Aorta (tissue), 5 donors: ENCODE data around the gene C2orf49. TPM values are rescaled to one million over a fixed set of nuclear protein-coding genes. Genes with fewer than 3 reads are reported as not detected.

Experiments
- ATAC-seq: fragments of 200-7000 bp; cut with Tn5 transposase; one replicate; pipeline ENCODE4 v1.9.1; 2022; ENCODE audit warnings: moderate library complexity; ENCODE audit not compliant: low FRiP score
- DNase-seq, 2 donors: peaks; one replicate each; pipeline ENCODE4 v3.0.0-alpha.2; 2020
- H3K27ac ChIP-seq, 2 donors: one replicate each; pipeline ENCODE4 v1.5.1; 2013; ENCODE audit warnings: low read length in 2 of 2, mild to moderate bottlenecking in 2 of 2, moderate library complexity in 2 of 2, control low read depth in 1 of 2, inconsistent platforms in 1 of 2, low read depth in 1 of 2
- H3K27me3 ChIP-seq, 2 donors: one replicate each; pipeline ENCODE4 v1.6.1; 2013; ENCODE audit warnings: control low read depth in 1 of 2, low read length in 1 of 2, mild to moderate bottlenecking in 1 of 2, moderate library complexity in 1 of 2; ENCODE audit not compliant: insufficient read depth in 2 of 2, control insufficient read depth in 1 of 2
- H3K36me3 ChIP-seq, 2 donors: one replicate each; pipeline ENCODE4 v1.6.1; 2013; ENCODE audit warnings: control low read depth in 1 of 2, low read length in 1 of 2, mild to moderate bottlenecking in 1 of 2; ENCODE audit not compliant: insufficient read depth in 2 of 2, control insufficient read depth in 1 of 2
- H3K4me1 ChIP-seq, 2 donors: one replicate each; pipeline ENCODE4 v1.6.1; 2013; ENCODE audit warnings: low read length in 2 of 2, control low read depth in 1 of 2, mild to moderate bottlenecking in 1 of 2, moderate library complexity in 1 of 2; ENCODE audit not compliant: insufficient read depth in 2 of 2, control insufficient read depth in 1 of 2
- H3K4me3 ChIP-seq, 2 donors: one replicate each; pipeline ENCODE4 v1.5.1; 2013; ENCODE audit warnings: low read length in 2 of 2, control low read depth in 1 of 2, mild to moderate bottlenecking in 1 of 2
- H3K9me3 ChIP-seq: one replicate; pipeline ENCODE4 v1.6.1; 2013; ENCODE audit warnings: mild to moderate bottlenecking, low read length; ENCODE audit not compliant: control insufficient read depth
- WGBS, 2 donors: extraction: QIAGEN DNeasy Blood & Tissue Kit; methylation state at CpG; one replicate each; pipeline ENCODE4 v1.1.7; 2013; 5-methylcytosine and 5-hydroxymethylcytosine counted together
- intact Hi-C, 2 donors: fragments of 100-400 bp; cut with DNase I; formaldehyde crosslinking; loops; one replicate each; pipeline versions ENCODE4 v1.14.2 to v1.15.0; 2022
- polyA plus RNA-seq, 2 donors: library from polyadenylated mRNA; stranded (reverse); fragments of 200-250 nt; gene quantifications; one replicate each; pipeline ENCODE4 v1.2.3, GENCODE V29; 2013
- total RNA-seq, 2 donors: library from RNA; stranded (reverse); fragmentation: NEBNext Ultra II Directional; extraction: Animal tissue kit (Norgen Biotek cat#: 25700); gene quantifications; one replicate each; pipeline ENCODE4 v1.2.1, GENCODE V29; 2021
- donor health status: healthy with polysubstance abuse.
- donor health status: Bipolar disorder and iron deficiency.
- donor health status: DM: no; HTN: no; CAD: no.
- donor health status: DM: no; HTN: no; CAD: no.
- donor health status: DM: yes; HTN: yes; CAD: no.

Gene C2orf49
- total and polyA plus RNA-seq, 4 donors = 10.9 to 20.8 (median 12.8) TPM

GRCh38 chr2:105364436-105365139, 27.2 kb downstream of the C2orf49 start:
- no peak overlapping the region for H3K27ac ChIP-seq
- intact Hi-C loops = no loop called here
- DNase-seq = no peak
- H3K4me3 ChIP-seq = no peak overlapping the region
- 81 to 88% methylated on average over 5 of the region's 5 CpGs for WGBS, 2 donors
- H3K27me3 ChIP-seq = no peaks in the 10 kb centered on the region
- H3K4me1 ChIP-seq = no peaks in the 10 kb centered on the region
- H3K36me3 ChIP-seq = peaks cover 4 to 10% of the 10 kb centered on the region in 2 donors
- no peak for ATAC-seq
- H3K9me3 ChIP-seq = no peaks in the 10 kb centered on the region

GRCh38 chr2:105365206-105365605, 27.9 kb downstream of the C2orf49 start:
- DNase-seq (no peak), ATAC-seq (no peak)
- intact Hi-C loops = no loop called here
- H3K36me3 ChIP-seq = peaks cover 4 to 10% of the 10 kb centered on the region in 2 donors
- no peaks in the 10 kb centered on the region for H3K27me3 ChIP-seq
- H3K4me1 ChIP-seq = no peaks in the 10 kb centered on the region
- WGBS, 2 donors = 79 to 83% methylated on average over 3 of the region's 3 CpGs
- no peak overlapping the region for H3K4me3 ChIP-seq
- H3K27ac ChIP-seq = no peak overlapping the region
- no peaks in the 10 kb centered on the region for H3K9me3 ChIP-seq

GRCh38 chr2:105368759-105369408, 31.5 kb downstream of the C2orf49 start:
- no peak for ATAC-seq
- 84 to 86% methylated on average over 8 of the region's 8 CpGs for WGBS, 2 donors
- H3K9me3 ChIP-seq = no peaks in the 10 kb centered on the region
- peaks cover 0 to 8% of the 10 kb centered on the region in 2 donors for H3K36me3 ChIP-seq
- DNase-seq = no peak
- intact Hi-C loops = no loop called here
- H3K4me1 ChIP-seq = no peaks in the 10 kb centered on the region
- no peak overlapping the region for H3K4me3 ChIP-seq
- no peaks in the 10 kb centered on the region for H3K27me3 ChIP-seq
- H3K27ac ChIP-seq = no peak overlapping the region

- Histone ChIP-seq H3K4me3 (no peak overlapping the region), H3K36me3 (peaks cover 0 to 5% of the 10 kb centered on the region in 2 donors), H3K27ac (no peak overlapping the region), H3K9me3 (no peaks in the 10 kb centered on the region), H3K27me3 (no peaks in the 10 kb centered on the region), H3K4me1 (no peaks in the 10 kb centered on the region)
- ATAC-seq (peak; percentile 91), DNase-seq (peak; percentile 90 to 94)
- intact Hi-C loops = loop anchor here (1.0 to 2.0 kb wide), 2 partner anchors 151 kb away; no protein-coding TSS in a partner anchor
- WGBS, 2 donors = 48 to 49% methylated on average over 30 of the region's 30 CpGs
Observed at GRCh38 chr2:105369777-105370690, 32.7 kb downstream of the C2orf49 start.

GRCh38 chr2:105371156-105371555, 33.8 kb downstream of the C2orf49 start:
- Histone ChIP-seq H3K27ac (no peak overlapping the region), H3K4me3 (no peak overlapping the region), H3K9me3 (no peaks in the 10 kb centered on the region), H3K36me3 (peaks cover 0 to 5% of the 10 kb centered on the region in 2 donors), H3K27me3 (no peaks in the 10 kb centered on the region), H3K4me1 (no peaks in the 10 kb centered on the region)
- DNase-seq (no peak), ATAC-seq (no peak)
- 92 to 93% methylated on average over 10 of the region's 10 CpGs for WGBS, 2 donors
- intact Hi-C loops = loop anchor here in 1 of 2 donors (2.0 kb wide), 1 partner anchor 150 kb away; no protein-coding TSS in a partner anchor

- no peak for DNase-seq
- Histone ChIP-seq H3K4me1 (no peaks in the 10 kb centered on the region), H3K4me3 (no peak overlapping the region), H3K36me3 (peaks cover 0 to 5% of the 10 kb centered on the region in 2 donors), H3K27me3 (no peaks in the 10 kb centered on the region), H3K9me3 (no peaks in the 10 kb centered on the region), H3K27ac (no peak overlapping the region)
- intact Hi-C loops = loop anchor here in 1 of 2 donors (2.0 kb wide), 1 partner anchor 149 kb away; no protein-coding TSS in a partner anchor
- 48 to 73% methylated on average over 4 of the region's 4 CpGs for WGBS, 2 donors
- no peak for ATAC-seq
Observed at GRCh38 chr2:105371810-105372209, 34.5 kb downstream of the C2orf49 start.

- H3K27ac ChIP-seq = no peak overlapping the region
- no peak overlapping the region for H3K4me3 ChIP-seq
- DNase-seq (peak in 1 of 2 donors; percentile 61), ATAC-seq (peak; percentile 21)
- intact Hi-C loops = no loop called here
- H3K36me3 ChIP-seq = no peaks in the 10 kb centered on the region
- 19% methylated on average over 9 of the region's 9 CpGs for whole genome bisulfite sequencing, 2 donors
- H3K27me3 ChIP-seq = no peaks in the 10 kb centered on the region
- H3K9me3 ChIP-seq = no peaks in the 10 kb centered on the region
- no peaks in the 10 kb centered on the region for H3K4me1 ChIP-seq
Observed at GRCh38 chr2:105373344-105373781, 36.0 kb downstream of the C2orf49 start.

- ATAC-seq = no peak
Observed at GRCh38 chr2:105373895-105374401, 36.6 kb downstream of the C2orf49 start.

More at GRCh38 chr2:105373895-105374401, 36.6 kb downstream of the C2orf49 start:
- H3K27me3 ChIP-seq = no peaks in the 10 kb centered on the region
- no peaks in the 10 kb centered on the region for H3K36me3 ChIP-seq
- WGBS, 2 donors = 89 to 90% methylated on average over 9 of the region's 9 CpGs
- DNase-seq = no peak
- H3K9me3 ChIP-seq = no peaks in the 10 kb centered on the region
- intact Hi-C loops = no loop called here
- H3K4me1 ChIP-seq = no peaks in the 10 kb centered on the region
- H3K4me3 ChIP-seq = no peak overlapping the region
- no peak overlapping the region for H3K27ac ChIP-seq
